GM12891 (cell line): ENCODE results near the gene SHOX.
"Not testable (repeated sequence)": the region's sequence is repeated elsewhere in the genome, so short reads cannot be mapped to it uniquely, and the experiment has no call there.

Experiments
- DNase-seq: peaks from one replicate; pipeline ENCODE4 v3.0.0; 2011; ENCODE audit warnings: low spot score; ENCODE audit not compliant: insufficient read length
- FAIRE-seq: peaks from 2 replicates; lab custom pipeline; 2011; peaks lifted over from hg19 to GRCh38; lab: Jason Lieb, UNC
- PAX5 ChIP-seq: IDR thresholded peaks from 2 replicates; pipeline ENCODE4 v1.6.1; 2011; ENCODE audit warnings: low read length, moderate library complexity, mild to moderate bottlenecking; ENCODE audit not compliant: insufficient read depth, severe bottlenecking
- POLR2A ChIP-seq: IDR thresholded peaks from 2 replicates; pipeline ENCODE4 v1.6.1; 2011; ENCODE audit warnings: low read depth, low read length, control low read depth
- POLR2AphosphoS5 ChIP-seq: IDR thresholded peaks from 2 replicates; pipeline ENCODE4 v1.6.1; 2011; ENCODE audit warnings: low read depth, low read length, control low read depth
- POU2F2 ChIP-seq: IDR thresholded peaks from 2 replicates; pipeline ENCODE4 v1.6.1; 2011; ENCODE audit warnings: low read depth, mild to moderate bottlenecking, control low read depth, low read length, moderate library complexity
- SPI1 ChIP-seq: IDR thresholded peaks from 2 replicates; pipeline ENCODE4 v1.6.1; 2011; ENCODE audit warnings: low read depth, low read length, control low read depth
- TAF1 ChIP-seq: IDR thresholded peaks from 2 replicates; pipeline ENCODE4 v1.6.1; 2011; ENCODE audit warnings: low read depth, low read length, control low read depth

The SHOX gene

GRCh38 chrX:614136-614535, 16.5 kb upstream of the SHOX start:
- DNase-seq = no peak
- TF ChIP-seq POU2F2 (no peak), TAF1 (no peak), PAX5 (no peak), POLR2AphosphoS5 (no peak), POLR2A (no peak), SPI1 (no peak)
- no peak for FAIRE-seq

- TF ChIP-seq PAX5 (no peak), POLR2AphosphoS5 (no peak), SPI1 (no peak), POLR2A (no peak), POU2F2 (no peak), TAF1 (no peak)
- DNase-seq (no peak), FAIRE-seq (no peak)
Measured at GRCh38 chrX:617401-617800, 13.2 kb upstream of the SHOX start.

DNA sequence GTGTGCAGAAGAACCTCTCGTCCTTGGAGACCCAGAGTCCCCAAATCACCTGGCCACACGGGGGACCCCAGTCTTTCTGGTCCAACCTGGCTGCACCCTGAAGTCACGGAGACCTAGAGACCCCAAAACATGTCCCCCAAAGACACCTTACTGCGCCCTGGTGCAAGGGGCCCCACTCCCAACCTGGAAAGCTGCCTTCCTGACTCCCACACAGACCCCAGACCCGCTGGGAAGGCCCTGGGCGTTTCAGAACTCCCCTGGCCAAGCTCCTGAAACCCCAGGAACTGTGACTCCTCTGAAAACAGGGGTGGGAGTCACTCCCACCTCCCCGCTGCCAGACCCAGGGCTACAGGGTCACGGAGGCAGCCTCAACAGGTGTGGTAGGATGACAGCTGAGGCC, 12.7 kb upstream of the SHOX start:
- no peak for TF ChIP-seq POU2F2
- no peak for TF ChIP-seq PAX5
- TF ChIP-seq SPI1 = no peak
- TF ChIP-seq POLR2AphosphoS5 = no peak
- no peak for TF ChIP-seq TAF1
- no peak for TF ChIP-seq POLR2A
- DNase-seq (no peak), FAIRE-seq (no peak)

DNA sequence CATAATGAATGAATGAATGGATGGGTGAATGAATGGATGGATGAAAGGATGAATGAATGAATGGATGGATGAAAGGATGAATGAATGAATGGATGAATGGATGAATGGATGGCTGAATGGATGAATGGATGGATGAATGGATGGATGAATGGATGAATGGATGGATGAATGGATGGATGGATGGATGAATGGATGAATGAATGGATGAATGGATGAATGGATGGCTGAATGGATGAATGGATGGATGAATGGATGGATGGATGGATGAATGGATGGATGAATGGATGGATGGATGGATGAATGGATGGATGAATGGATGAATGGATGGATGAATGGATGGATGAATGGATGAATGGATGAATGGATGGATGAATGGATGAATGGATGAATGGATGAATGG, 12.3 kb upstream of the SHOX start:
- FAIRE-seq, DNase-seq: not testable (repeated sequence)

GRCh38 chrX:618761-619450, 11.7 kb upstream of the SHOX start:
- FAIRE-seq (no peak), DNase-seq (no peak)
- TF ChIP-seq POU2F2 = no peak
- no peak for TF ChIP-seq SPI1
- no peak for TF ChIP-seq POLR2A

DNA sequence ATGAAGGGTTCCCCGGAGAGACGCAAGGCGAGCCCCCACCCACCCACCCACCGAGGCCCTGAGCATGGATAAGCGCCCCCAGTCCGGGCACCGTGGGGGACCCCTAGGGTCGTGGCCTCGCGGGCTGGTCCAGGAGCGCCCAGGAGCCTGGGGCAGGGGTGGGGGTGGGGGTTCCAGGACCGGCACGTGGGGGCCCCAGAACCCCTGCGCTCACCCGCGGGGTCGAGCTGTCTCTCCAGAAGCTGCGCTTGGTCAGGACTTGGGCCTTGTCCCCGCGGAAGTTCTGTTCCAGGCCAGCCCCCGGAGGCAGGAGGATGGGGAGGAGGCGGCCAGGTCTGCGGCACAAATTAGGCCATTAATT, 11.2 kb upstream of the SHOX start:
- FAIRE-seq = no peak
- DNase-seq = no peak
- TF ChIP-seq TAF1 (no peak), POLR2A (no peak), PAX5 (no peak), SPI1 (no peak), POU2F2 (no peak), POLR2AphosphoS5 (no peak)

DNA sequence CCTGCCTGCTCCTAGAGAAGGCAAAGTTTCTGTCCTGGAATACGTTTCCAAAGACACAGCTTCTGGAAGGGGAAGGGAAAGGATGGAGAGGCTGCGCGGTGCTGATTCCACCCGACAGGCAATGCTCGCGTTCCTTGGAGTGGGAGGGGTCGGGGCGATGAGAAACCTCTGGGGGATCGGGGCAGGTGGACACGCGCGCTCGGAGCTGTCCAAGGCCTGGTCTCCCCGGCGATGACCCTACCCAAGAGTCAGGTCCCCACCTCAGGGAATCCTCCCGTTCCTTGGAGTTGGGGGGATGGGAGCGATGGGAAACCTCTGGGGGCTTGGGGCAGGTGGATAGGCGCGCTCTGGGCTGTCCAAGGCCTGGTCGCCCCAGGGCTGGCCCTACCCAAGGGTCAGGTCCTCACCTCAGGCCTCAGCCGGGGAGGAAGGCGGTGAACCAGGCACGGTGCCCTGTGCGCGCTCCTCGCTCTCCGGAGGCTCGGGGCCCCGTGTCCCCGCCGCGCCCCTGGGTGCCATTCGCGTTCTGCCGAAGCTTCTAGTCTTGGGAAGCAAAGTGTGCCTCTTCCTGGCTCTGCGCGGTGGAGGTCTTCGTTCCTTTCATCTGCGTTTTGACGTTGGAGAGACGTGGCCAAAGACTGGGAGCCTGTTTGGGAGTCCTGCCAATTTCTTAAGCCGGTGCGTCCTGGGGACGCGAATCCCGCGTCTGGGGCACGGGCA, 10.6 kb upstream of the SHOX start:
- FAIRE-seq (no peak), DNase-seq (no peak)
- TF ChIP-seq POU2F2 (no peak), SPI1 (no peak), POLR2A (no peak), TAF1 (no peak), POLR2AphosphoS5 (no peak), PAX5 (no peak)

DNA sequence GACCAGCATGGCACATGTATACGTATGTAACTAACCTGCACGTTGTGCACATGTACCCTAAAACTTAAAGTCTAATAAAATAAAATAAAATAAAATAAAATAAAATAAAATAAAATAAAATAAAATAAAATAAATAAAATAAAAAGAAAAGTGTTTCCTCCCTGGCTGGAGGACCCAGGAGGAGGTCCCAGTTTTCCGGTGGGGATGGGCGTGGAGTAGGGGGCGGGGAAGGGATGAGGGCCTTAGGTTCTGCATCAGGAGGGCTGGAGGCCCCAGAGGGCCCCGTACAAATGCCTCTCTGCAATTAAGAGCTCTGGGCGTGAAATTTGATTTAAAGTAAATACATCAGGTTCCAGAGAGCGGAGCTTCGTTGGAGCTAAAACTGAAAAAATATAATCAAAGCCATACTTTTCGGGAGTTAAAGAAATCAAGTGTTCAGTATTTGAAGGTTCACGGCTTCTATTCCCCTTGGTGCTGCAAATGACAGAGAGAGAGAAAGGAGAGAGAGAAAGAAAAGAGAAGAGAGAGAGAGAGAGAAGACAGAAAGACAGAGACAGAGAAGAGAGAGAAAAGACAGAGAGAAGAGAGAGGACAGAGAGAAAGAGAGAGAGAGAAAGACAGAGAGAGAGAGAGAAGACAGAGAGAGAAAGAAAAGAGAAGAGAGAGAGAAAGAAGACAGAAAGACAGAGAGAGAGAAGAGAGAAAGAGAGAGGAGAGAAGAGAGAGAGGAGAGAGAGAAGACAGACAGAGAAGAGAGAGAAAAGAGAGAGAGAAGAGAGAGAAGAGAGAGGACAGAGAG, 8.7 kb upstream of the SHOX start:
- DNase-seq (no peak), FAIRE-seq (no peak)

DNA sequence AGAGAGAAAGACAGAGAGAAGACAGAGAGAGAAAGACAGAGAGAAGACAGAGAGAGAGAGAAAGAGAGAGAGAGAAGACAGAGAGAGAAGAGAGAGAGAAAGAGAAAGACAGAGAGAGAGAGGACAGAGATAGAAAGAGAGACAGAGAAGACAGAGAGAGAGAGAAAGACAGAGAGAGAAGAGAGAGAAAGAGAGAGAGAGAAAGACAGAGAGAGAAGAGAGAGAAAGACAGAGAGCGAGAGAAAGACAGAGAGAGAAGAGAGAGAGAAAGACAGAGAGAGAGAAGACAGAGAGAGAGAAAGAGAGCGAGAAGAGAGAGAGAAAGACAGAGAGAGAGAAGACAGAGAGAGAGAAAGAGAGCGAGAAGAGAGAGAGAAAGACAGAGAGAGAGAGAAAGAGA, 7.8 kb upstream of the SHOX start:
- FAIRE-seq, DNase-seq: not testable (repeated sequence)

More for the DNA sequence above, 8.7 kb upstream of the SHOX start:
- TF ChIP-seq TAF1 (no peak), SPI1 (no peak), POLR2A (no peak), POLR2AphosphoS5 (no peak), PAX5 (no peak), POU2F2 (no peak)

DNA sequence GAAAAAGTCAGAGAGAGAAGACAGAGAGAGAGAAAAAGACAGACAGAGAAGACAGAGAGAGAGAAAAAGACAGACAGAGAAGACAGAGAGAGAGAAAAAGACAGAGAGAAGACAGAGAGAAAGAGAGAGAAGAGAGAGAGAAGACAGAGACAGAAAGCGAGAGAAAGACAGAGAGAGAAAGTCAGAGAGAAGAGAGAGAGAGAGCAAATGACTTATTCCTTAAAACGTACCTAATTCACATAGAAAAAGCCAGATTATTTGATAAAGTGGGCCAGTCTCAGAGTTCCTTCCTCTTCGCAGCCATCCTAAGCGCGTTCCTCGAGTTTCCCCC, 7.4 kb upstream of the SHOX start:
- TF ChIP-seq TAF1 (no peak), SPI1 (no peak), PAX5 (no peak), POLR2AphosphoS5 (no peak), POLR2A (no peak), POU2F2 (no peak)
- FAIRE-seq (no peak), DNase-seq (no peak)
